GM12878 (cell line): ENCODE data around the gene GSG1L.

Experiments used
- BRCA1 ChIP-seq: IDR thresholded peaks from 2 replicates; pipeline ENCODE4 v1.6.1; 2011; ENCODE audit warnings: low read depth, low read length, improper control_type of control experiment
- CHD4 ChIP-seq: fragments of 200-600 bp; sonication (generic); IDR thresholded peaks from 2 replicates; pipeline ENCODE4 v1.6.1; 2016; ENCODE audit warnings: mild to moderate bottlenecking
- CTCF ChIP-seq, 3 experiments: IDR thresholded peaks in 2 of 3; conservative IDR thresholded peaks in 1 of 3; 2 replicates each; pipeline ENCODE4 v1.5.1; 2011; ENCODE audit warnings: low read depth in 3 of 3, low read length in 3 of 3, mild to moderate bottlenecking in 3 of 3, control low read depth in 2 of 3, moderate library complexity in 2 of 3, inconsistent platforms in 1 of 3, mixed read lengths in 1 of 3; ENCODE audit not compliant: control insufficient read depth in 2 of 3, insufficient read depth in 1 of 3; ENCODE audit errors: extremely low read depth in 1 of 3
- HCFC1 ChIP-seq: fragments of 150-350 bp; IDR thresholded peaks from 2 replicates; pipeline ENCODE4 v1.6.1; 2014; ENCODE audit warnings: low read length
- JUND ChIP-seq: IDR thresholded peaks from 2 replicates; pipeline ENCODE4 v1.6.1; 2012; ENCODE audit warnings: low read depth, mild to moderate bottlenecking, low read length, improper control_type of control experiment, moderate library complexity
- MTA3 ChIP-seq: IDR thresholded peaks from 2 replicates; pipeline ENCODE4 v1.6.1; 2012; ENCODE audit warnings: low read length, inconsistent platforms, borderline replicate concordance
- NKRF ChIP-seq: fragments of 450-650 bp; conservative IDR thresholded peaks from 2 replicates; pipeline ENCODE4 v1.6.1; 2017; ENCODE audit warnings: mild to moderate bottlenecking, moderate library complexity
- POLR2A ChIP-seq: IDR thresholded peaks from 2 replicates; pipeline ENCODE4 v1.6.1; 2011; ENCODE audit warnings: low read depth, mild to moderate bottlenecking, low read length
- REST ChIP-seq: IDR thresholded peaks from 2 replicates; pipeline ENCODE4 v1.6.1; 2012; ENCODE audit warnings: mild to moderate bottlenecking, low read depth, low read length
- RFX5 ChIP-seq: IDR thresholded peaks from 2 replicates; pipeline ENCODE4 v1.6.1; 2011; ENCODE audit warnings: low read depth, low read length, improper control_type of control experiment
- SIN3A ChIP-seq: IDR thresholded peaks from 2 replicates; pipeline ENCODE4 v1.6.1; 2012; ENCODE audit warnings: low read depth, low read length, improper control_type of control experiment
- SREBF1 ChIP-seq: IDR thresholded peaks from 2 replicates; pipeline ENCODE4 v1.6.1; 2012; ENCODE audit warnings: mild to moderate bottlenecking, low read length
- TAF1 ChIP-seq: IDR thresholded peaks from 2 replicates; pipeline ENCODE4 v1.6.1; 2011; ENCODE audit warnings: mild to moderate bottlenecking, low read depth, low read length, borderline replicate concordance
- TCF7 ChIP-seq: IDR thresholded peaks from 2 replicates; pipeline ENCODE4 v1.6.1; 2014; ENCODE audit warnings: antibody characterized with exemption, borderline replicate concordance

GRCh38 chr16:27980919-27981700, 82.4 kb downstream of the GSG1L start:
- no peak for TF ChIP-seq CTCF (IDR thresholded peaks at IDR 0.05 in 2 of 3, conservative IDR thresholded peaks at IDR 0.05 in 1 of 3; ENCODE audit: control insufficient read depth in 2 of 3, extremely low read depth in 1 of 3, insufficient read depth in 1 of 3, low read depth in 3 of 3, low read length in 3 of 3)
- TF ChIP-seq REST: no peak
- no peak for TF ChIP-seq TCF7
- no peak for TF ChIP-seq SREBF1
- TF ChIP-seq JUND: no peak
- TF ChIP-seq RFX5: no peak
- TF ChIP-seq SIN3A: no peak
- TF ChIP-seq TAF1: no peak
- TF ChIP-seq NKRF: no peak
- TF ChIP-seq HCFC1: no peak
- no peak for TF ChIP-seq BRCA1
- no peak for TF ChIP-seq MTA3
- no peak for TF ChIP-seq POLR2A
- no peak for TF ChIP-seq CHD4
